22Rv1 (cell line): ENCODE measurements around the gene RBMS3.

ENCODE experiments used
- H3K27ac ChIP-seq: fragments of 450-650 bp; 2 replicates; pipeline ENCODE4 v1.5.1; 2017
- CTCF ChIP-seq: fragments of 450-650 bp; IDR thresholded peaks from 2 replicates; pipeline ENCODE4 v1.5.1; 2017; ENCODE audit warnings: mild to moderate bottlenecking
- ZFX ChIP-seq: fragments of 450-650 bp; IDR thresholded peaks from 2 replicates; pipeline ENCODE4 v1.6.1; 2017; ENCODE audit warnings: antibody characterized with exemption, borderline replicate concordance

Gene RBMS3

GRCh38 chr3:29531644-29532043, 250.8 kb downstream of the RBMS3 start:
- TF ChIP-seq ZFX, result no peak
- TF ChIP-seq CTCF, result no peak
- no peak overlapping the region for H3K27ac ChIP-seq

GRCh38 chr3:29532473-29532872, 251.6 kb downstream of the RBMS3 start:
- TF ChIP-seq CTCF (0 out of 2 replicates have a peak, but pooled peaks have one; percentile 6), ZFX (no peak)
- no peak overlapping the region for H3K27ac ChIP-seq

GRCh38 chr3:29534006-29534405, 253.1 kb downstream of the RBMS3 start:
- no peak overlapping the region for H3K27ac ChIP-seq
- no peak for TF ChIP-seq CTCF
- TF ChIP-seq ZFX, result no peak

GRCh38 chr3:29536016-29536758, 255.3 kb downstream of the RBMS3 start:
- H3K27ac ChIP-seq, result no peak overlapping the region
- TF ChIP-seq ZFX (no peak), CTCF (no peak)

GRCh38 chr3:29537889-29538609, 257.2 kb downstream of the RBMS3 start:
- TF ChIP-seq ZFX, result no peak
- no peak for TF ChIP-seq CTCF
- H3K27ac ChIP-seq, result no peak overlapping the region

GRCh38 chr3:29538610-29538958, 257.7 kb downstream of the RBMS3 start:
- H3K27ac ChIP-seq, result no peak overlapping the region
- TF ChIP-seq CTCF (no peak), ZFX (no peak)

GRCh38 chr3:29540544-29540943, 259.7 kb downstream of the RBMS3 start:
- TF ChIP-seq CTCF, result no peak
- no peak for TF ChIP-seq ZFX
- H3K27ac ChIP-seq, result no peak overlapping the region
